ENCODE measurements around the gene IKZF2. TPM values are rescaled to one million over a fixed set of nuclear protein-coding genes. Genes with fewer than 3 reads are reported as not detected.

IKZF2 gene
- polyA plus RNA-seq (2013): 23.6 TPM

DNA sequence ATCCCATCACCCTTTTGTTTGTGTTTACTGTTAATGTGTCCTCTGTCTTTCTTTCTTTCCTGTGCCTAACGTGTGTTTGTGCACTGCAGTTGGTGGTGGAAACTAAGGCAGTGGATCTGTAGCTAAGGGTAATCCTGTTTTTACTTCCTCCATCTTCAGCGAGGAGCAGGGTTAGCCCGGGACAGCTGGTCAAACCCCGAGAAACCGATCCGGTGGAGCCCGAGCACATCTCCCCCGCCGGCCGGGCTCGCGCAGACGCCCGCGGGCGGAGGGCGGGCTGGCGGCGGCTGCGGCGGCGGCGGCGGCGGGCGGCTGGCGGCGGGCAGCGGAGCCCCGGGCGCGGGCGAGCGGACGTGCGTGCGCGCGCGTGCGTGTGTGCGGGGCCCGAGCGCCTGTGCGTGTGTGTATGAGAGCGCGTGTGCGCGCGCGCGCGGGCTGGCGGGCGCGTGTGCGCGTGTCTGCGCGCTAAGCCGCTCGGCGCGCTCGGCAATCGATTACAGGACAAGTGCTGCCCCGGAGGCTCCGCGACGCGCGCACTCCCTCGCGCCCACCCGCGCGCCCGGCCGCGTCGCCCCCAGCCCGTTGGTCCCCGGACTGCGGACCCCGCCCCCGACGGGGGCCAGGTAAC, at the start of gene IKZF2:
Gene IKZF2 (minus strand): TSS at position 176 of the 628 bp plus-strand sequence. CDS start 2,983 bp downstream, outside the sequence.
- Histone ChIP-seq H3K4me1 (ENCODE audit: control extremely low read depth in 1 of 4, control insufficient read depth in 4 of 4, insufficient read depth in 4 of 4, low read length in 3 of 4) (peaks cover 13 to 39% (median 26%) of the 10 kb centered on the region in 4 experiments), H3K36me3 (ENCODE audit: control insufficient read depth in 4 of 4, insufficient read depth in 4 of 4, low read length in 3 of 4) (no peaks in the 10 kb centered on the region), H3K4me3 (ENCODE audit: control insufficient read depth in 1 of 7, extremely low read depth in 1 of 7, insufficient read depth in 4 of 7, low read depth in 2 of 7, low read length in 6 of 7) (peak within 1 kb of the TSS; percentile 81 to 99 (median 95)), H3K27ac (ENCODE audit: insufficient read depth in 1 of 2, low read depth in 1 of 2, low read length in 2 of 2, poor library complexity in 1 of 2, severe bottlenecking in 2 of 2) (peak within 1 kb of the TSS; percentile 72 to 87), H3K27me3 (replicated peaks in 2 of 5; ENCODE audit: control insufficient read depth in 4 of 5, insufficient read depth in 5 of 5, low read length in 4 of 5) (no peaks in the 10 kb centered on the region), H3K9me3 (ENCODE audit: control extremely low read depth in 1 of 5, control insufficient read depth in 4 of 5, insufficient read depth in 2 of 5, low read depth in 1 of 5, low read length in 4 of 5) (no peaks in the 10 kb centered on the region)
- peak; percentile 95 to 98 (median 97) for DNase-seq
- ChIA-PET CTCF (interaction anchor here (0.9 to 10.1 kb wide), 5 partner anchors 11 to 467 kb away, joined by 3 to 107 read pairs (median 5); no protein-coding TSS in a partner anchor), POLR2A (interaction anchor here (0.7 kb wide), 1 partner anchor 19 kb away, joined by 3 read pairs; no protein-coding TSS in a partner anchor)
- 0% methylated on average over 61 of the region's 87 CpGs for whole genome bisulfite sequencing (ENCODE audit: insufficient coverage)

DNA sequence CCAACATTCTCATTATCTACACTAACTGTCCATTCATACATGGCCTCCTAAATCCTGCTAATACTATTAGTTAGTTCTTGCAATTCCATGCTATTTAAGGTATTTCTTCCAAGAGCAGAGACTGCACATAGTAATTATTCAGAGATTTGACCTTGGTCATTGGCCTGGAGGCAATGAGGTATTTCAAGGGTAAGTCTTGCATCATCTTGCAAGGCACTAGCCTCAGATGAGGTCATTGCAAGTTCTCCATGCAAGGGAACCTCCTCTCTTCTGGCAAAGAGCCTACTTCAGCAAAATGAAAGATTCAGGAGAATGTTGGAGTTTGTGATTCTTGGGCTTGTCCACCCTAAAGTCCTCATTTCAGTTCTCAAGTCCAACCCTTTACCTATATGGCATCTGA, 48.5 kb upstream of the IKZF2 start:
- Histone ChIP-seq H3K27ac (ENCODE audit: insufficient read depth in 1 of 2, low read depth in 1 of 2, low read length in 2 of 2, poor library complexity in 1 of 2, severe bottlenecking in 2 of 2) (no peak overlapping the region), H3K4me3 (ENCODE audit: control insufficient read depth in 1 of 7, extremely low read depth in 1 of 7, insufficient read depth in 4 of 7, low read depth in 2 of 7, low read length in 6 of 7) (no peak overlapping the region), H3K9me3 (ENCODE audit: control extremely low read depth in 1 of 5, control insufficient read depth in 4 of 5, insufficient read depth in 2 of 5, low read depth in 1 of 5, low read length in 4 of 5) (no peaks in the 10 kb centered on the region), H3K27me3 (replicated peaks in 2 of 5; ENCODE audit: control insufficient read depth in 4 of 5, insufficient read depth in 5 of 5, low read length in 4 of 5) (no peaks in the 10 kb centered on the region), H3K36me3 (ENCODE audit: control insufficient read depth in 4 of 4, insufficient read depth in 4 of 4, low read length in 3 of 4) (no peaks in the 10 kb centered on the region), H3K4me1 (ENCODE audit: control extremely low read depth in 1 of 4, control insufficient read depth in 4 of 4, insufficient read depth in 4 of 4, low read length in 3 of 4) (no peaks in the 10 kb centered on the region)
- CTCF ChIA-PET: no interaction called here
- POLR2A ChIA-PET: no interaction called here
- DNase-seq: no peak

DNA sequence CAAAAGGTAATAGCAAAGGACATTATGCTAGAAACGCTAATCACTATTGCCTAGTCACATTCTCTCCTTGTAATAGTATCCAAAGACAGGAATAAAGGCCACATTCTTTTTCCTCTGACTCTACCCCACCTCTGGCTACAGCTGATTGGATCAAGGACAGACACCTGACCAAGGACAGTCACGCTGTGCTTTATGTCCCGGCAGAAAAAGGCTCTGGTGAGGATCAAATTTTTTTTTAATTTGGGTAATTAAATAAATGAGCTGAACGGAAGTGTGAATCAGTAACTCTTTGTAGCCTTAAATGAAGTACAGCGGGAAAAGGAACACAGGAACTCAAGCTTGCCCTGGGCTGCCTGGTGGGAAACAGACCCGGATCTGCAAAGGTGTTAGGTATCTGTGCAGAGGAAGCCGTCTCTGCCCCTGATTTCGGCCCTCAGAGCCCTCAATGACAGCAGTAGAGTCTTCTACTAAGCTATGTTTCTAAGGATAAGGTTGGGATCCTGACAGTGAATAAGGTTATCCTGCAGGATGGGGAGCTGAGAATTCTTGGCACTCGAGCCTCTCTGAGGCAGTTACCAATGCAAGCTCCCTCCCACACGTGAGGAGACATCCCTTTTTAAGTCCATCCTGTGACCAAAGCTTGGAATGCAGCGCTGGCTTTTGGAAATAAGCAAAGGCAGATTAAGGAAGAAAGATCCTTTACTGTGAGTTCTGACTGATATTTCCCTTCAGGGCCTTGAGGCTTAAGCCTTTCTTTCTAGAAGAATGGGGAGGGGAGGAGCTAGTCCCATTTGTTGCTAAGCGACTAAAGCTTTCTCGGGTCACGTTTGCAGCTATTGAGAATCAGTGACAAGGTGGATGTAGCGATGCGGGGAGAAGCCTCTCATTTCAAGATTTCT, 37.8 kb upstream of the IKZF2 start:
- 84% methylated on average over 14 of the region's 16 CpGs for WGBS (ENCODE audit: insufficient coverage)
- CTCF ChIA-PET: no interaction called here
- Histone ChIP-seq H3K4me3 (ENCODE audit: control insufficient read depth in 1 of 7, extremely low read depth in 1 of 7, insufficient read depth in 4 of 7, low read depth in 2 of 7, low read length in 6 of 7) (no peak overlapping the region), H3K9me3 (ENCODE audit: control extremely low read depth in 1 of 5, control insufficient read depth in 4 of 5, insufficient read depth in 2 of 5, low read depth in 1 of 5, low read length in 4 of 5) (peaks cover 0 to 2% (median 0%) of the 10 kb centered on the region in 5 experiments), H3K27ac (ENCODE audit: insufficient read depth in 1 of 2, low read depth in 1 of 2, low read length in 2 of 2, poor library complexity in 1 of 2, severe bottlenecking in 2 of 2) (no peak overlapping the region), H3K4me1 (ENCODE audit: control extremely low read depth in 1 of 4, control insufficient read depth in 4 of 4, insufficient read depth in 4 of 4, low read length in 3 of 4) (no peaks in the 10 kb centered on the region), H3K36me3 (ENCODE audit: control insufficient read depth in 4 of 4, insufficient read depth in 4 of 4, low read length in 3 of 4) (no peaks in the 10 kb centered on the region), H3K27me3 (replicated peaks in 2 of 5; ENCODE audit: control insufficient read depth in 4 of 5, insufficient read depth in 5 of 5, low read length in 4 of 5) (no peaks in the 10 kb centered on the region)
- POLR2A ChIA-PET: no interaction called here
- no peak for DNase-seq

DNA sequence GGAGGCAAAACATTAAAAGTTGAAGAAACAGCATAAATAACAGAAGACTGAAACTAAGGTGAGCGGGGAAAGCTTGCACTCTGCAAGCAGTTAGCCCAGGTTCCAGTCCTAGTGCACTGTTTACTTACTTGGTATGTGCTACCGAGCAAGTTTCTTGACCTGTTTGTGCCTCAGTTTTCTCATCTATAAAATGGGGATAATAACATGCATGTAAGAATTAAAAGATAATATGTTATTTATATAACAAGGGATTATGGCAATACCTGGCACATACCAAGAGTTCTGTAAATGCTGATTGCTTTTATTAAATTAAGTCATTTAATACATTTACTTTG, 37.1 kb upstream of the IKZF2 start:
- Histone ChIP-seq H3K27ac (ENCODE audit: insufficient read depth in 1 of 2, low read depth in 1 of 2, low read length in 2 of 2, poor library complexity in 1 of 2, severe bottlenecking in 2 of 2) (no peak overlapping the region), H3K27me3 (replicated peaks in 2 of 5; ENCODE audit: control insufficient read depth in 4 of 5, insufficient read depth in 5 of 5, low read length in 4 of 5) (no peaks in the 10 kb centered on the region), H3K4me1 (ENCODE audit: control extremely low read depth in 1 of 4, control insufficient read depth in 4 of 4, insufficient read depth in 4 of 4, low read length in 3 of 4) (no peaks in the 10 kb centered on the region), H3K4me3 (ENCODE audit: control insufficient read depth in 1 of 7, extremely low read depth in 1 of 7, insufficient read depth in 4 of 7, low read depth in 2 of 7, low read length in 6 of 7) (no peak overlapping the region), H3K9me3 (ENCODE audit: control extremely low read depth in 1 of 5, control insufficient read depth in 4 of 5, insufficient read depth in 2 of 5, low read depth in 1 of 5, low read length in 4 of 5) (peaks cover 0 to 2% (median 0%) of the 10 kb centered on the region in 5 experiments), H3K36me3 (ENCODE audit: control insufficient read depth in 4 of 4, insufficient read depth in 4 of 4, low read length in 3 of 4) (no peaks in the 10 kb centered on the region)
- CTCF ChIA-PET: no interaction called here
- no peak for DNase-seq
- WGBS (ENCODE audit: insufficient coverage): 100% methylated on average over 1 of the region's 2 CpGs
- POLR2A ChIA-PET: no interaction called here

DNA sequence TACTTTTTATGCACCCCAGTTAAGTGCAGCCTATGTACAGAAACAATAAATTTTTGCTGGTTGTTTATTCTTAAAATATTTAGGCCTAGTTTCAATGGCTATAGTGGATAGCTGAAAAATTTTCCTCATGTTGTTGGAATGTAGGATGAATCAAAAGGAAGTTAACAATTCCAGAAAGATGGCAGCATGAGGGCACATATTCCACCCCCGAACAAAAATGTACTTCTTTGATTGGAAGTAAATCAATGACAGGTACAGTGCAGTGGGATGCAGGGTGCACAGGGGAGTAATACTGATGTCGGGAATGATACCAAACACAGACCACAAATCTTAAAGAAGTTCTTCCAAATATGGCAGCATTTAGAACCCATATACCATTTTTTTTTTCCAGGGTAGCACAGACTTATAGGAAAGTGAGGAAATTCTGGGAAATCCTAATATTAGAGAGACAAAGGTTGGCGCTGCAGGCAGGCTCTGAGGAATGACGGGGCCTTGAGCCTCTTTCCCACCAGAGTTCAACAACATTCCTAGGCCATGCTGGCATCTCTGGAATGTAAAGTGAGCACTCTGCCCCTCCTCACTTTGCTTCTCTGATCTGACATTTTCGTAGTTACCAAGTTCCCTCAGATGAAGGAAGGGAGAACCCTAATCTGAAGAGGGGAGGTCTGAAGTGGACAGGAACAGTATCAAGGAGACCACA, 36.6 kb upstream of the IKZF2 start:
- Histone ChIP-seq H3K4me1 (ENCODE audit: control extremely low read depth in 1 of 4, control insufficient read depth in 4 of 4, insufficient read depth in 4 of 4, low read length in 3 of 4) (no peaks in the 10 kb centered on the region), H3K36me3 (ENCODE audit: control insufficient read depth in 4 of 4, insufficient read depth in 4 of 4, low read length in 3 of 4) (no peaks in the 10 kb centered on the region), H3K27ac (ENCODE audit: insufficient read depth in 1 of 2, low read depth in 1 of 2, low read length in 2 of 2, poor library complexity in 1 of 2, severe bottlenecking in 2 of 2) (no peak overlapping the region), H3K4me3 (ENCODE audit: control insufficient read depth in 1 of 7, extremely low read depth in 1 of 7, insufficient read depth in 4 of 7, low read depth in 2 of 7, low read length in 6 of 7) (no peak overlapping the region), H3K27me3 (replicated peaks in 2 of 5; ENCODE audit: control insufficient read depth in 4 of 5, insufficient read depth in 5 of 5, low read length in 4 of 5) (no peaks in the 10 kb centered on the region), H3K9me3 (ENCODE audit: control extremely low read depth in 1 of 5, control insufficient read depth in 4 of 5, insufficient read depth in 2 of 5, low read depth in 1 of 5, low read length in 4 of 5) (peaks cover 0 to 2% (median 0%) of the 10 kb centered on the region in 5 experiments)
- 100% methylated on average over 2 of the region's 5 CpGs for WGBS (ENCODE audit: insufficient coverage)
- no peak for DNase-seq
- ChIA-PET POLR2A (no interaction called here), CTCF (no interaction called here)

DNA sequence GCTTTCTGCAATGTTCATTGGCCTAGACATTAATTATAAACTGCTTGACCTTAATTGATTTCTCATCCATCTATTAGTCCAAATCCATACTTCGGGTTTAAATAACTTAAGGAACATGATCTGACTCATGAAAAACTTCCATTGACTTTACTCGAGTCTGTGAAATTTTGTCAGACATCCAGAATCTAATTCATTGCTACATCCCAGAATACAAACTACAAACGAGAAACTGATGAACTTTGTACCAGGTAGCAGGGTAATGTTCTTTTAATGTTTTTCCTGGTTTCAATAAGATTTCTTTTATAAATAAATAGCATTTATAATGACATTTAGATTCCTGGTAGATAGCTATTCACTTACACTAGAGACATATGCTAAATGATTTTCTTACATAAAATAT, 36.0 kb upstream of the IKZF2 start:
- peaks cover 0 to 2% (median 0%) of the 10 kb centered on the region in 5 experiments for H3K9me3 ChIP-seq (ENCODE audit: control extremely low read depth in 1 of 5, control insufficient read depth in 4 of 5, insufficient read depth in 2 of 5, low read depth in 1 of 5, low read length in 4 of 5)
- 100% methylated on average over 1 of the region's 3 CpGs for WGBS (ENCODE audit: insufficient coverage)
- no peak overlapping the region for H3K4me3 ChIP-seq (ENCODE audit: control insufficient read depth in 1 of 7, extremely low read depth in 1 of 7, insufficient read depth in 4 of 7, low read depth in 2 of 7, low read length in 6 of 7)
- no peaks in the 10 kb centered on the region for H3K36me3 ChIP-seq (ENCODE audit: control insufficient read depth in 4 of 4, insufficient read depth in 4 of 4, low read length in 3 of 4)
- no peaks in the 10 kb centered on the region for H3K4me1 ChIP-seq (ENCODE audit: control extremely low read depth in 1 of 4, control insufficient read depth in 4 of 4, insufficient read depth in 4 of 4, low read length in 3 of 4)
- CTCF ChIA-PET: no interaction called here
- no peak overlapping the region for H3K27ac ChIP-seq (ENCODE audit: insufficient read depth in 1 of 2, low read depth in 1 of 2, low read length in 2 of 2, poor library complexity in 1 of 2, severe bottlenecking in 2 of 2)
- POLR2A ChIA-PET: no interaction called here
- DNase-seq: no peak
- H3K27me3 ChIP-seq (replicated peaks in 2 of 5; ENCODE audit: control insufficient read depth in 4 of 5, insufficient read depth in 5 of 5, low read length in 4 of 5): no peaks in the 10 kb centered on the region

Data from common myeloid progenitor, CD34-positive (primary cell).